Esophagus muscularis mucosa (tissue), 4 donors: ENCODE data around the gene KLK13. TPM values are rescaled to one million over a fixed set of nuclear protein-coding genes. Genes with fewer than 3 reads are reported as not detected.

Experiments used
- DNase-seq: peaks from one replicate; pipeline ENCODE4 v3.0.0-alpha.2; 2017; ENCODE audit errors: extremely low spot score
- H3K27ac ChIP-seq, 4 donors: fragments of 200-600 bp; sonication (generic); replicated peaks in 1 of 4; 1 replicate in 3 of 4; 2 replicates in 1 of 4; pipeline ENCODE4 v1.5.1; 2016 to 2019; ENCODE audit warnings: mild to moderate bottlenecking in 1 of 4
- H3K27me3 ChIP-seq, 4 donors: fragments of 200-600 bp; sonication (generic); one replicate each; pipeline versions ENCODE4 v1.5.1 to v1.6.0; 2016 to 2019
- H3K36me3 ChIP-seq, 4 donors: fragments of 200-600 bp; sonication (generic); one replicate each; pipeline ENCODE4 v1.5.1; 2016 to 2019
- H3K4me1 ChIP-seq, 4 donors: fragments of 200-600 bp; sonication (generic); one replicate each; pipeline ENCODE4 v1.5.1; 2016 to 2019
- H3K4me3 ChIP-seq, 4 donors: fragments of 200-600 bp; sonication (generic); 1 replicate in 2 of 4; 2 replicates in 2 of 4; pipeline ENCODE4 v1.5.1; 2016 to 2019; ENCODE audit warnings: mild to moderate bottlenecking in 4 of 4, moderate library complexity in 1 of 4
- H3K9me3 ChIP-seq, 4 donors: fragments of 200-600 bp; sonication (generic); 1 replicate in 3 of 4; 2 replicates in 1 of 4; pipeline ENCODE4 v1.5.1; 2016 to 2019
- EP300 ChIP-seq: sonication (generic); formaldehyde crosslinking; IDR thresholded peaks from one replicate; pipeline ENCODE4 v1.6.1; 2017; ENCODE audit warnings: antibody characterized with exemption
- POLR2A ChIP-seq: fragments of 450-650 bp; IDR thresholded peaks from one replicate; pipeline ENCODE4 v1.6.1; 2017; ENCODE audit warnings: antibody characterized with exemption, moderate library complexity, mild to moderate bottlenecking, low read depth
- POLR2AphosphoS5 ChIP-seq, 2 donors: sonication (generic); formaldehyde crosslinking; IDR thresholded peaks; one replicate each; pipeline ENCODE4 v1.6.1; 2017; ENCODE audit warnings: antibody characterized with exemption in 2 of 2
- WGBS: methylation state at CpG from one replicate; pipeline ENCODE4 v1.1.5; 2018; 5-methylcytosine and 5-hydroxymethylcytosine counted together
- intact Hi-C: fragments of 100-400 bp; cut with DNase I; formaldehyde crosslinking; loops from one replicate; pipeline ENCODE4 v1.15.1; 2023
- total RNA-seq, 4 donors: library from RNA; depleted of rRNA; stranded (reverse); fragments of >200 nt; gene quantifications; one replicate each; pipeline versions ENCODE4 v1.1.0 to v1.2.1, GENCODE V29; 2016
- TF ChIP-seq, protein P1 (sequence below), 3 experiments: fragments of 200-600 bp in 2 of 3; fragments of 450-650 bp in 1 of 3; sonication (generic) in 2 of 3; IDR thresholded peaks; one replicate each; pipeline ENCODE4 v1.5.1; 2017 to 2019; ENCODE audit warnings: antibody characterized with exemption in 3 of 3, mild to moderate bottlenecking in 2 of 3, moderate library complexity in 1 of 3

Gene KLK13
- total RNA-seq, 4 donors from 2014 or later: not detected

DNA sequence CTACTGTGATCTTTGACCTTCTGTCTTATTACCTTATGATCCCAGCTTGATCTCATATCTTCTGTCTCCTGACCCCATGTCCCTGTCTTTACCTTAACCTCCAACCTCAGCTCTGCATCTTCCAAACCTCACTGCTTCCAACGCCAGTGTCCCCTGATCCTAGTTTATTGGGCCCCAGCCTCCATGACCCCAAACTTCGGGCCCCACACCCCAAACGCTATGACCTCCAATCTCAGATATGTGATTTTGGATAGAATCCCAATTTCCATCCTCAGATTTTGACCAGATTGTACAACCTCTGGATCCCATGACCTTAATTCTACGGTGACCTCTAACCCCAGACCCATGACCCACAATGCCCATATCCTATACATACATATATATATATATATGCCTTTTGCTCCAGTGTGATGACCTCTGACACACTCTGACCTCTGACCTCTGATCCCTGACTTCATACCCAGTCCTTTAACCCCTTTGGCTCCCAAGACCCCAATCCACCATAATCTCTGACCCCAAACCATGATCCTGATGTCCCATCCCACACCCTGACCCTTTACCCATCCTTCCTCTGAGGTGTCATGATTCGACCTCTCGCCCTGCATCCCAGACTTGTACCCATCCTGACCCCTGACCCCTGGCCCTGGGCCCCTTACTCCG lies 33.5 kb downstream of the KLK13 start:
- DNase-seq: no peak
- Histone ChIP-seq H3K9me3 (no peaks in the 10 kb centered on the region), H3K4me3 (no peak overlapping the region), H3K36me3 (no peaks in the 10 kb centered on the region), H3K27me3 (peaks cover 0 to 72% (median 0%) of the 10 kb centered on the region in 4 donors), H3K27ac (no peak overlapping the region), H3K4me1 (no peaks in the 10 kb centered on the region)
- no peak for TF ChIP-seq POLR2A
- TF ChIP-seq, protein P1, sequence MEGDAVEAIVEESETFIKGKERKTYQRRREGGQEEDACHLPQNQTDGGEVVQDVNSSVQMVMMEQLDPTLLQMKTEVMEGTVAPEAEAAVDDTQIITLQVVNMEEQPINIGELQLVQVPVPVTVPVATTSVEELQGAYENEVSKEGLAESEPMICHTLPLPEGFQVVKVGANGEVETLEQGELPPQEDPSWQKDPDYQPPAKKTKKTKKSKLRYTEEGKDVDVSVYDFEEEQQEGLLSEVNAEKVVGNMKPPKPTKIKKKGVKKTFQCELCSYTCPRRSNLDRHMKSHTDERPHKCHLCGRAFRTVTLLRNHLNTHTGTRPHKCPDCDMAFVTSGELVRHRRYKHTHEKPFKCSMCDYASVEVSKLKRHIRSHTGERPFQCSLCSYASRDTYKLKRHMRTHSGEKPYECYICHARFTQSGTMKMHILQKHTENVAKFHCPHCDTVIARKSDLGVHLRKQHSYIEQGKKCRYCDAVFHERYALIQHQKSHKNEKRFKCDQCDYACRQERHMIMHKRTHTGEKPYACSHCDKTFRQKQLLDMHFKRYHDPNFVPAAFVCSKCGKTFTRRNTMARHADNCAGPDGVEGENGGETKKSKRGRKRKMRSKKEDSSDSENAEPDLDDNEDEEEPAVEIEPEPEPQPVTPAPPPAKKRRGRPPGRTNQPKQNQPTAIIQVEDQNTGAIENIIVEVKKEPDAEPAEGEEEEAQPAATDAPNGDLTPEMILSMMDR (IDR thresholded peaks at IDR 0.05): no peak
- TF ChIP-seq POLR2AphosphoS5 (IDR thresholded peaks at IDR 0.05): no peak
- no peak for TF ChIP-seq EP300
- WGBS: 84% methylated on average over 4 of the region's 7 CpGs
- intact Hi-C loops: no loop called here

DNA sequence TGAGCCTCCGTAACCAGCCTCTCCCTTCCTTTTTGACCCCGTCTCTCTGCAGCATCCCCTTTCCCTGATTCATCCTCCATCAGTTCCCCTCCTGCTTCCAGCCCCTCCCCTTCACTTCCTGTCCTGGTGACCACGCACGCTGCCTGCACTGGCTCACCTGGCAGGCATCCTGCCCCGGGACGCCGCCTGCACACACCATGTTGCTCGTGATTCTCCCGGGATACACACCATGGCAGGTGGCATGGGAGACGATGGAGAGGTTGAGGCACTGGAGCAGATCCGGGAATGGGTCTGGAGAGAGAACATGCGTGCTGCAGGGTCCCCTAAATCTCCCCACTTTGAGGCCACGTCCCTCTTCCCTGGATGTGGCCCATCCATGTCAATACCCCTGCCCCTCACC lies 34.3 kb downstream of the KLK13 start:
- DNase-seq: no peak
- Histone ChIP-seq H3K27me3 (peaks cover 0 to 77% (median 4%) of the 10 kb centered on the region in 4 donors), H3K4me1 (no peaks in the 10 kb centered on the region), H3K4me3 (no peak overlapping the region), H3K36me3 (no peaks in the 10 kb centered on the region), H3K27ac (no peak overlapping the region), H3K9me3 (no peaks in the 10 kb centered on the region)
- intact Hi-C loops: no loop called here
- WGBS: 84% methylated on average over 13 of the region's 13 CpGs
- no peak for TF ChIP-seq POLR2AphosphoS5 (IDR thresholded peaks at IDR 0.05)
- TF ChIP-seq, protein P1 (IDR thresholded peaks at IDR 0.05): no peak
- TF ChIP-seq POLR2A: no peak

DNA sequence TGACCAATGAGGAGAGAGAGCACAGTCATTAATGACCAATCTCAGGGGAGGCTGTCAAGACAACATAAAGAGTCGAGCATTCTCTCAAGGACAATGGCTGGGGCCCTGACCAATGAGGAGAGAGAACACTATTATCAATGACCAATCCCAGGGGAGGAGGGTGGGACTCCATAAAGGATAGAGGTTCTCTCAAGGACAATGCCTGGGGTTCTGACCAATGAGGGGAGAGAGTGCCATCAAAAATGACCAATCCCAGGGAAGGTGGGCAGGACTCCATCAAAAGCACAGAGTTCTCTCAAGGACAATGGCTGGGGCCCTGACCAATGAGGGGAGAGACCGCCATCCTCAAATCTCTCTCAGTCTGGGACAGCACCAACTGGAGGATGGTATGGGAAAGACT lies 35.2 kb downstream of the KLK13 start:
- Histone ChIP-seq H3K27me3 (peaks cover 0 to 77% (median 7%) of the 10 kb centered on the region in 4 donors), H3K4me1 (no peaks in the 10 kb centered on the region), H3K36me3 (no peaks in the 10 kb centered on the region), H3K4me3 (no peak overlapping the region), H3K9me3 (no peaks in the 10 kb centered on the region), H3K27ac (no peak overlapping the region)
- WGBS: 93% methylated on average over 2 of the region's 2 CpGs
- no peak for DNase-seq
- intact Hi-C loops: no loop called here
- TF ChIP-seq EP300 (no peak), POLR2A (no peak), POLR2AphosphoS5 (IDR thresholded peaks at IDR 0.05) (no peak)
- TF ChIP-seq, protein P1 (IDR thresholded peaks at IDR 0.05): no peak

DNA sequence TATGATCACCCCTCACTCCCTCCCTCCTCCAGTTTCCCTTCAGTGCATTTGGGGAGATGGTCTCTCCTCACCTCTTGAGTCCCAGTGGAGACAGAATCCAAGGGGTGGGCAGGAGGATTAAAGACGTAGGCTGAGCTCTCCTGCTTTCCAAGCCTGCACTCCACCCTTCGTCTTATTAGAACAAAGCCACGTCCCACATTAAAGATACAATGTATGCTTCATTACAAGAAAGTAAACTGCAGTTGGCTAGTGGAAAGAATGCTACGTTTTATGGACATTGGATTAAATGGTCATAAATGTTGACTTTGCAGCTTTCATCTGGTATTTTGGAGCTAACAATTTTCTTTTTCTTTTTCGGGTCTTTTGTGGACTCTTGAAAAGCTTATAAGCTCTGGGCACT lies 37.0 kb downstream of the KLK13 start:
- DNase-seq: no peak

More for the DNA sequence above, 37.0 kb downstream of the KLK13 start:
- no peaks in the 10 kb centered on the region for H3K9me3 ChIP-seq
- 56% methylated on average over 5 of the region's 5 CpGs for WGBS
- TF ChIP-seq EP300 (no peak), POLR2AphosphoS5 (IDR thresholded peaks at IDR 0.05) (no peak), POLR2A (no peak)
- TF ChIP-seq, protein P1 (IDR thresholded peaks at IDR 0.05): no peak
- no peak overlapping the region for H3K4me3 ChIP-seq
- H3K4me1 ChIP-seq: no peaks in the 10 kb centered on the region
- no peak overlapping the region for H3K27ac ChIP-seq
- peaks cover 0 to 81% (median 10%) of the 10 kb centered on the region in 4 donors for H3K27me3 ChIP-seq
- intact Hi-C loops: no loop called here
- H3K36me3 ChIP-seq: no peaks in the 10 kb centered on the region
